Measurements from ENCODE around the gene PTPMT1. TPM values are rescaled to one million over a fixed set of nuclear protein-coding genes. Genes with fewer than 3 reads are reported as not detected.

Gene PTPMT1
- total RNA-seq, 4 donors from 2014 or later = 67.7 to 92.3 (median 78.7) TPM

DNA sequence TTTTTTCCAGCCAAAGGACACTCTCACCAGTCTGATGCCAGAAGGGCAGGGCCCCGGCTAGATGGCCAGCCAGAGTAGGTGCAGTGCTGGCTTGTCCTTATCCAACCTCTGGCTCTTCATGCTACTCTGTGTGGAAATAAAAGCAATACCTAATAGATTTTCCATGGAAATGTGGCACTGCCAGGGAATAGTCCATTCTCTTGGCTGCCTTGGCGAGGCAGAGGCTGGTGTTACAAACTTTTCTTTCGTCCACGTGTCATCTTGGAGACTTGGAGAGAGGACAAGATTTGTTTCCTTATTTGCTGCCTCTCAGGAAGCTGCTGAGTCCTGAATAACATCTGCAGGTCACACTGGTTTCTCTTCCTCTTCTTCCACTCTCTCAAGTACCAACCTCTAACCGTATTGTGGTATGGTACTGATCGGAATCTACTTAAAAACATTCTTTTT, 46.0 kb downstream of the PTPMT1 start:
- TF ChIP-seq, protein P1, sequence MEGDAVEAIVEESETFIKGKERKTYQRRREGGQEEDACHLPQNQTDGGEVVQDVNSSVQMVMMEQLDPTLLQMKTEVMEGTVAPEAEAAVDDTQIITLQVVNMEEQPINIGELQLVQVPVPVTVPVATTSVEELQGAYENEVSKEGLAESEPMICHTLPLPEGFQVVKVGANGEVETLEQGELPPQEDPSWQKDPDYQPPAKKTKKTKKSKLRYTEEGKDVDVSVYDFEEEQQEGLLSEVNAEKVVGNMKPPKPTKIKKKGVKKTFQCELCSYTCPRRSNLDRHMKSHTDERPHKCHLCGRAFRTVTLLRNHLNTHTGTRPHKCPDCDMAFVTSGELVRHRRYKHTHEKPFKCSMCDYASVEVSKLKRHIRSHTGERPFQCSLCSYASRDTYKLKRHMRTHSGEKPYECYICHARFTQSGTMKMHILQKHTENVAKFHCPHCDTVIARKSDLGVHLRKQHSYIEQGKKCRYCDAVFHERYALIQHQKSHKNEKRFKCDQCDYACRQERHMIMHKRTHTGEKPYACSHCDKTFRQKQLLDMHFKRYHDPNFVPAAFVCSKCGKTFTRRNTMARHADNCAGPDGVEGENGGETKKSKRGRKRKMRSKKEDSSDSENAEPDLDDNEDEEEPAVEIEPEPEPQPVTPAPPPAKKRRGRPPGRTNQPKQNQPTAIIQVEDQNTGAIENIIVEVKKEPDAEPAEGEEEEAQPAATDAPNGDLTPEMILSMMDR (IDR thresholded peaks at IDR 0.05) = no peak
- DNase-seq = no peak
- H3K4me1 ChIP-seq = no peaks in the 10 kb centered on the region
- peaks cover 0 to 21% (median 0%) of the 10 kb centered on the region in 3 donors for H3K36me3 ChIP-seq
- no peak overlapping the region for H3K4me3 ChIP-seq
- intact Hi-C loops (cut with DNase I) = no loop called here
- no peak overlapping the region for H3K27ac ChIP-seq
- H3K27me3 ChIP-seq = no peaks in the 10 kb centered on the region
- 61 to 77% methylated on average over 6 of the region's 6 CpGs for WGBS, 2 donors
- H3K9me3 ChIP-seq = no peaks in the 10 kb centered on the region

DNA sequence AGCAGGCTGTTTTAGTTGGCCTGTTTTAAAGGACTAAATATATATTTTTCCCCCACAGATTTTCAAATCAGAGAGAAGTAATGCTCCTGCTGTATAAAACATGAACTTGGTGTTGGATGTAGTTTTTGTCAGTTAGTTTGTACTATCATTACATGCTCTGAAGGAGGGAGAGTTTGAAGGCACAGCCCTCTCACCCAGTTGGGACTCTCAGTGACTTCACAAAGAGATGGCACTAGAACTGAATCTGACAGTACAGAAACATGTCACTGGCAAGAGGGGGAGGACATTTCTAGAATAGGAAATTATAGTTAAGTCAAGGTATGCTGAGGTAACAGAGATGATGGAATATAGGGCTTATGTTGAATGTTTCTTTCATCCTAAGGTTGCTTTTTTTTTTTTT, 49.9 kb downstream of the PTPMT1 start:
- intact Hi-C loops (cut with DNase I) = no loop called here
- Histone ChIP-seq H3K27ac (no peak overlapping the region), H3K27me3 (no peaks in the 10 kb centered on the region), H3K9me3 (no peaks in the 10 kb centered on the region), H3K36me3 (peaks cover 0 to 57% (median 0%) of the 10 kb centered on the region in 3 donors), H3K4me3 (no peak overlapping the region), H3K4me1 (peaks cover 0 to 8% (median 0%) of the 10 kb centered on the region in 3 donors)
- no peak for DNase-seq
- TF ChIP-seq, protein P1 (IDR thresholded peaks at IDR 0.05) = no peak
- TF ChIP-seq POLR2A (IDR thresholded peaks at IDR 0.05) = no peak

DNA sequence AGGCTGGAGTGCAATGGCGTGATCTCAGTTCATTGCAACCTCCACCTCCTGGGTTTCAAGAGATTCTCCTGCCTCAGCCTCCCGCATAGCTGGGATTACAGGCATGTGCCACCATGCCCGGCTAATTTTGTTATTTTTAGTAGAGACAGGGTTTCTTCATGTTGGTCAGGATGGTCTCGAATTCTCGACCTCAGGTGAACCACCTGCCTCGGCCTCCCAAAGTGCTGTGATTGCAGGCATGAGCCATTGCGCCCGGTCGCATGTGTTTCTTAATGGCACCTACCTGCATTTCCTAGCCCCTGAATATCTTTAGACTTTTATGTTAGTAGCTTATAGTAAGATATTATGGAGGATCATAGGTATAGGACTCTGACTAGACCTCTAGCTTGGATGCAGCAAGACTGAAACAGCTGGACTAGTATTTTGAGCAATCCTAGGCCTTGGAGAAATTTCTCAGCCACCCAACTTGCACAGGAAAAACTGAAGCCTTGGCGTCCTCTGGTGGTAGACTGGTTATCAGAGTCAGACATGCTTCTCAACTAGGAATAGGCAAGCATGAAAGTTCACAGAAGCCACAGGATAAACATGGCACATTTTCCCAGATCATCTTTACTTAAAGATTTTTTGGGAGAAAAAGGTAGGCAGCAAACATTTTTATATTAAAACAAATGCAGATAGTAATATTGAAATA, 51.5 kb downstream of the PTPMT1 start:
- H3K9me3 ChIP-seq = no peaks in the 10 kb centered on the region
- WGBS, 2 donors = 85 to 86% methylated on average over 10 of the region's 10 CpGs
- DNase-seq = no peak

DNA sequence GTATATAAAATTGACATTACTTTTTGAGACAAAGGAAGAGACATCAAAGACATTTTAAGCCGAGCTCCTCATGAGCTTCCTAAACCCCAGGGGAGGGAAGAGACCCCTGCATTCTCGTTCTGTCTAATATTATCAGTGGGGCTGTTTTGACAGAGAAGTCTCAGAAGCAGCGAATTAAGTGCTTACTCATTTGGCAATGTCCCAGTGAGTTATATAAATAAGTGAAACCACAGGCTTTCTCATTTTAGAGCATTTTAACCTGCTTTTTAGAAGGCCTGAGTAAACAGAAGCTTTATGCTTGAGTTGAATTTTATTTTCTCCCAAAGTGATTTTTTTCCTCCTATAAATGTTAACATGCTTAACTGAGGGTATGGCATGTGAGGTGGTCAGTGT, 52.0 kb downstream of the PTPMT1 start:
- intact Hi-C loops (cut with DNase I) = no loop called here
- Histone ChIP-seq H3K27ac (no peak overlapping the region), H3K27me3 (no peaks in the 10 kb centered on the region), H3K36me3 (peaks cover 7 to 67% (median 9%) of the 10 kb centered on the region in 3 donors), H3K4me1 (peaks cover 0 to 8% (median 0%) of the 10 kb centered on the region in 3 donors), H3K4me3 (no peak overlapping the region), H3K9me3 (no peaks in the 10 kb centered on the region)
- DNase-seq = no peak
- 26 to 33% methylated on average over 3 of the region's 3 CpGs for WGBS, 2 donors
- no peak for TF ChIP-seq POLR2A (IDR thresholded peaks at IDR 0.05)
- TF ChIP-seq, protein P1 (IDR thresholded peaks at IDR 0.05) = no peak

More for the DNA sequence above, 51.5 kb downstream of the PTPMT1 start:
- Histone ChIP-seq H3K27me3 (no peaks in the 10 kb centered on the region), H3K4me1 (peaks cover 0 to 8% (median 0%) of the 10 kb centered on the region in 3 donors), H3K36me3 (peaks cover 5 to 62% (median 5%) of the 10 kb centered on the region in 3 donors), H3K27ac (no peak overlapping the region), H3K4me3 (no peak overlapping the region)
- intact Hi-C loops (cut with DNase I) = no loop called here
- TF ChIP-seq, protein P1 (IDR thresholded peaks at IDR 0.05) = peak; percentile 25 to 64 (median 48)
- TF ChIP-seq POLR2A (IDR thresholded peaks at IDR 0.05) = no peak

DNA sequence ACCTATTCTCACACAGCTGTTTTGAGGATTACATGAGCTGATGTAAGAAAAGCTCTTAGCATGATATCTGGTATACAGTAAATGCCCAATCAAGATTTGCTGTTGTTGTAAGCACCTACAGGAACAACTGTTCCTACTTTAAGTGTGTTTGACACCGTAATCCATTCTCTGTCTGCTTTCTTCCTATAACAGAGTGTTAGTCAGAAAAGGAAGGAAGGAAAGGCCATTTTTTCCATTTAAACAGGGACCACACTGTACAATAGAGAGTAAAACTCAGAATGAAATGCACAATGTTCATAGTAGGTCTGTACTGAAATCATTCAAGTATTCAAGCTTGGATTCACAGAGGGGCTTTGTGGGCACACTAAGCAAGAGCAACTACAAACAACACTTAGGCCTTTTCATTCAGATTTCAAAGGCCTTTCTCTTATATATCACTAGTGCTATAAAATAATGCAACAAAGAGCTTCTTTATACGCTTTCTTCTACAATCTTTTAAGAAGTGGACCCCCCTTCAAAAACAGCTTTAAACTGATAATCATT, 55.5 kb downstream of the PTPMT1 start:
- Histone ChIP-seq H3K36me3 (peaks cover 7 to 100% (median 9%) of the 10 kb centered on the region in 3 donors), H3K27me3 (no peaks in the 10 kb centered on the region), H3K4me1 (peaks cover 0 to 8% (median 0%) of the 10 kb centered on the region in 3 donors), H3K4me3 (no peak overlapping the region), H3K9me3 (no peaks in the 10 kb centered on the region), H3K27ac (no peak overlapping the region)
- 79 to 97% methylated on average over 2 of the region's 2 CpGs for WGBS, 2 donors
- no peak for DNase-seq
- TF ChIP-seq, protein P1 (IDR thresholded peaks at IDR 0.05) = no peak
- no peak for TF ChIP-seq POLR2A (IDR thresholded peaks at IDR 0.05)
- intact Hi-C loops (cut with DNase I) = no loop called here
